H1 (cell line): Measurements from ENCODE around the gene LAMA3. TPM values are rescaled to one million over a fixed set of nuclear protein-coding genes. Genes with fewer than 3 reads are reported as not detected.

ENCODE experiments used
- CHD1 ChIP-seq: IDR thresholded peaks from 2 replicates; pipeline ENCODE4 v1.6.1; 2012; ENCODE audit warnings: low read depth, low read length, improper control_type of control experiment
- CHD7 ChIP-seq: fragments of 300-600 bp; sonication (generic); IDR thresholded peaks from 2 replicates; pipeline ENCODE4 v1.7.1; 2012; ENCODE audit warnings: low read length, moderate library complexity, mild to moderate bottlenecking, inconsistent platforms; ENCODE audit not compliant: insufficient replicate concordance
- CREB1 ChIP-seq: IDR thresholded peaks from 2 replicates; pipeline ENCODE4 v1.6.1; 2012; ENCODE audit warnings: inconsistent platforms
- GABPA ChIP-seq: IDR thresholded peaks from 2 replicates; pipeline ENCODE4 v1.6.1; 2011; ENCODE audit warnings: mild to moderate bottlenecking, low read length, moderate library complexity, borderline replicate concordance; ENCODE audit not compliant: insufficient read depth
- NRF1 ChIP-seq: IDR thresholded peaks from 2 replicates; pipeline ENCODE4 v1.6.1; 2011; ENCODE audit warnings: mild to moderate bottlenecking, low read depth, low read length, improper control_type of control experiment
- POLR2AphosphoS5 ChIP-seq: IDR thresholded peaks from 2 replicates; pipeline ENCODE4 v1.6.1; 2011; ENCODE audit warnings: low read depth, low read length
- RBBP5 ChIP-seq: IDR thresholded peaks from 2 replicates; pipeline ENCODE4 v1.7.1; 2012; ENCODE audit warnings: low read depth, mild to moderate bottlenecking, inconsistent platforms, low read length, moderate library complexity, borderline replicate concordance
- SIRT6 ChIP-seq: IDR thresholded peaks from one replicate; pipeline ENCODE4 v1.7.1; 2012; ENCODE audit warnings: low read length, inconsistent platforms
- SP1 ChIP-seq: IDR thresholded peaks from 2 replicates; pipeline ENCODE4 v1.6.1; 2011; ENCODE audit warnings: low read depth, low read length
- SRF ChIP-seq: IDR thresholded peaks from 2 replicates; pipeline ENCODE4 v1.6.1; 2011; ENCODE audit warnings: mild to moderate bottlenecking, low read depth, low read length, moderate library complexity
- polyA plus RNA-seq, 7 experiments: library from polyadenylated mRNA; depleted of rRNA in 3 of 7; stranded (reverse) in 5 of 7; unstranded in 2 of 7; fragments of >200 nt in 5 of 7; fragments of 200-250 nt in 2 of 7; gene quantifications; 1 replicate in 5 of 7; 2 replicates in 1 of 7; 4 replicates in 1 of 7; pipeline versions ENCODE4 v1.2.1 to v1.2.3, GENCODE V29; 2011 to 2013; ENCODE audit warnings: missing spikeins in 2 of 7, mixed read lengths in 2 of 7
- total RNA-seq: library from RNA; stranded (reverse); fragmentation: NEBNext Ultra II Directional; extraction: Animal tissue kit (Norgen Biotek cat#: 25700); gene quantifications from 2 replicates; pipeline ENCODE4 v1.2.1, GENCODE V29; 2021

LAMA3 gene
- total and polyA plus RNA-seq, 2 of the 8 experiments (the other 6 are each of a cell fraction or from before 2014, with no cell fraction given): 0.76 to 5.0 TPM

- TF ChIP-seq NRF1: no peak
- no peak for TF ChIP-seq CHD1
- TF ChIP-seq RBBP5: no peak
- no peak for TF ChIP-seq SIRT6
- no peak for TF ChIP-seq GABPA
- no peak for TF ChIP-seq CREB1
- TF ChIP-seq CHD7: no peak
- TF ChIP-seq SP1: no peak
- no peak for TF ChIP-seq SRF
- TF ChIP-seq POLR2AphosphoS5: no peak
- TF ChIP-seq, all 59 proteins: peak for 0
Measured at GRCh38 chr18:23887035-23887434, 197.8 kb downstream of the LAMA3 start (continued).
